GM18520 (cell line): ENCODE measurements around the gene RGS1.
A peak's percentile ranks its signal among the peaks of the same experiment; 100 is the strongest.
"Not testable (repeated sequence)": the region's sequence is repeated elsewhere in the genome, so short reads cannot be mapped to it uniquely, and the experiment has no call there.

Experiments
- ATAC-seq: cut with Tn5 transposase; IDR thresholded peaks from one replicate; pipeline ENCODE4 v1.9.1; 2021; ENCODE audit not compliant: unreplicated experiment

RGS1 gene, protein sequence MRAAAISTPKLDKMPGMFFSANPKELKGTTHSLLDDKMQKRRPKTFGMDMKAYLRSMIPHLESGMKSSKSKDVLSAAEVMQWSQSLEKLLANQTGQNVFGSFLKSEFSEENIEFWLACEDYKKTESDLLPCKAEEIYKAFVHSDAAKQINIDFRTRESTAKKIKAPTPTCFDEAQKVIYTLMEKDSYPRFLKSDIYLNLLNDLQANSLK

DNA sequence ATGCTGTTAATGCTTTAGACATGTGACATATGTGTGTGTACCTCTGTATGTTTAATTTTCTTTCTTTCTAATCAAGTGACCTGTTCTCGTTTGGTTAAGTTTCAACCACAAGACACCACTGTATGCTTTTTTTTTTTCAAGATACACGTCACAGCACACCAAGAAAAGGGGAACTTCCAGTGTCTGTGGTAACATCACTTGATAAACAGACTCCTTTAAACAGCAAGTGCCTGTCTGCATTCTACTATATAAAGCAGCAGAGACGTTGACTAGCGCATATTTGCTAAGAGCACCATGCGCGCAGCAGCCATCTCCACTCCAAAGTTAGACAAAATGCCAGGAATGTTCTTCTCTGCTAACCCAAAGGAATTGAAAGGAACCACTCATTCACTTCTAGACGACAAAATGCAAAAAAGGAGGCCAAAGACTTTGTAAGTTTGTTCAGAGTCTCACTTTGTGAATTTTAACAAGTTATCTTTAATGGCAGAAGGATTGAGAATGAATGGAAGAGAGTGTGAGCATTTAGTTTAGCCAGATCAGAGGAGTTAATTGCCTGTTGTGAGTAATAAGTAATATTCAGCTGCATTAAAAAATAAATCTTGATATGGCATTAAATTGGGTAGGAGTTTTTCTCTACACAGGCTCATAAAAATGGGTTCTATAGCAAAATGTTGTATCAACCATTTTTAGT lies at the start of gene RGS1:
RGS1 (plus strand) TSS at position 275 of the 691 bp plus-strand sequence; CDS start at position 295, 20 bp downstream.
- peak; percentile 76 for ATAC-seq

DNA sequence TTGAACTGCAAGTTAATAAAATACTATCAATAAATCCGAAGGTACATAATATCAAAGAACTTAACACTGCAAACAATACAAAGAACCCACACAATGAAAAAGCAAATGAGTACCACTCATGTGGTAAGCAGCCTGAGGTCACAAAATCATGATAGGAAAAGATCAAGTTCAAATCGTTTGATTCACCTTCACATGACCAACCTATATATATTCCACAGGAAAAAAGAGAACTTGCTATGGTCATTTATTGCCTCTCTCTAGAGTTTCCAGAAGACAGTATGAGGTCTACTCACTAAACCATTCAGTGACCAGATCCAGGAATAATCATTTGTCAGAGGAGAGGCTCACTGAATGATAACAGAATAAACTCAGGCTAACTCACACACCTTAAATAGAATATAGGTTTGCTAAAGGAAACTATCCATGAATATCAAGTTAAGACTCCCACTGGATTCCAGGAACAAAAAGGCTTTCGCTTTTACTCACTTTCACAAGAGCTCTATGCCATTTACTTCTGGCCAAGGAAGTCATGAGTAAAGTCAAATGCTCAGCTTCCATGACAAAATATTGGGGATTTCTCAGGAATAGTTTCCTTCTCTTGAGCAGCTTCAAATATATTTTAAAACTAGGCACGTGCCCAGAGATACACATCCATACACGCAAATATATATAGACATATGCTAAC lies 48.3 kb upstream of the RGS1 start:
- ATAC-seq = no peak

DNA sequence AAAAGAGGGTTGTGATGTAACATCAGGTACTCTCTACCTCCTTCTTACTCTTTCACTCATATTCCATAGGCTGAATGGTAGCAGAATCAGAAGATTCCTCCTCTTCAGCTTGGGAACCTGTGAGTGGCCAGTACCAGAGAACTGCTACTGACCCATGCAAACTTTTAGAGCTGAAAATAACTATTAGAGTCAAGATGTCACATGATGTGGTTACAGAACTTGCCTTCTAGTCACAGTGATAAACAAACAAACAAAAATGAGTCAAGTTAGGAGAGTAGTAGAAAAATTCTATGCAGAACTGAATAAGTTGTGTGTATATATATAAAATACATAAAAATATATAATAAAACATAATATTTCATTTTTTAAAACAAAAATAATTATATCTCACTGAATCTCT lies 47.6 kb upstream of the RGS1 start:
- ATAC-seq = peak; percentile 26

DNA sequence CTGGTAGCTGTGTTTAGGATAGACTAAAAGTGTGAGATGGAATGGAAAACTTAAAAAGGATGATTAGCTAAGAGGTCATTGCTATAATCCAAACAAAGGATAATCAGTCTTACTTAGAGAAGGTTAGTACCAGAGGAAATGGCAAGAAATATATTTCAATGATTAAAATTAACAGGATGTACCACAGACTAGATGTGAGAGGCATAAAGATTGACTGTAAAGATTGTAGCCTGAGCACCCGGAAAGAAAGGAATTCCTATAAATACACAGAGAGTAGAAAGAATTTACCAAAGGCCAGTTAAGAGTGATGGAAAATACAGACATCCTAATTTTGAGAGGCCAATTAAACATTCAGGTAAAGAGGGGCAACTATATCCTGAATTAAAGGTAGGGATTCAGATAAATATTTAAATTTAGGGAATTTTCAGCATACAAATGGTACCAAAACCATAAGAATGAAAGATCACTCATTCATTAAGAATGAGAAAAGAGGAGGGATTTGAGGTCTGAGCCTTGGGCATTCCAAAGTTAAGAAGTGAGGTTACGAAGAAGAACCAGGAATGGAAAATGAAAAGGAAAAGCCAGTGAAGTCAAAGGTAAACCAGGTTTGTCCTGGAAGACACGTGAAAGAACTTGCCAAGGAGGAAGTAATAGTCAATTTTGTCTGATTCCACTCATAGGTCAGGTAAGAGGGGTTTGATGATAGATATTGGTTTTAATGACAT lies 46.4 kb upstream of the RGS1 start:
- no peak for ATAC-seq

DNA sequence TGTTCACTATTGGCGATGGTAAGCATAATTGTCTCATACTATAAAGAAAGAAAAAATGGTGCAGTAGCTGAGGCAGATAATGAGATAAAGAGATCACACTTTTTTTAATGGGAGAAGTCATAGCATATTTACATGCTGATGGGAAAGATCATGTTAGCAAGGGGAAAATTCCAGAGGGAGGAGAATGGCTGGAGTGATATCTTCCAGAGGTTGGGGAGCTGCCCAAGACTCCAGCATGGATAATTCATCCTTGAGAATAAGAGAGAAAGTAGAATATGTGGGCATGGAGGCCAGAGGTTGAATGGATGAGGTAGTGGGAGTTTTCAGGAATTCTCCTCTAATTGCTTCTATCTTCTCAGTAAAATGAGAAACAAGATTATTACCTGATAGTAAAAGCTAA lies 45.8 kb upstream of the RGS1 start:
- no peak for ATAC-seq

DNA sequence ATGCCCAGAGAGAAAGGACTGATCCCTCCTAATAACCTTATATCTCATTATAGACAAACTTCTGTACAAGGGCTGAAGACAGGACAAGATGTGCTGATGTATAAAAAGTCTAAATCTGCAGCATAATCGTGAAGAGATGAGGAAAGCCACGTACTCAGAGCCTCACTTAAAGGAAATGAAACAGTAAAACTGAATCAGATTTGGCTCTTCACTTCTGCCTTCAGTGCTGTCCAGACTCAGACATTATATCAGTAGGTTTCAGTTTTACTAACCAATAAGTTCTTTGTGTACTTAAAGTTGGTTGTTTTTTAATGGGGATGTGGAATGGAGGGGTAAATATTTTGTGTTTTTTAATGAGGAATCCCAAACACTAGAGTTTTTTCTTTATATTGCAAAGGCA lies 45.3 kb upstream of the RGS1 start:
- ATAC-seq = peak; percentile 98

DNA sequence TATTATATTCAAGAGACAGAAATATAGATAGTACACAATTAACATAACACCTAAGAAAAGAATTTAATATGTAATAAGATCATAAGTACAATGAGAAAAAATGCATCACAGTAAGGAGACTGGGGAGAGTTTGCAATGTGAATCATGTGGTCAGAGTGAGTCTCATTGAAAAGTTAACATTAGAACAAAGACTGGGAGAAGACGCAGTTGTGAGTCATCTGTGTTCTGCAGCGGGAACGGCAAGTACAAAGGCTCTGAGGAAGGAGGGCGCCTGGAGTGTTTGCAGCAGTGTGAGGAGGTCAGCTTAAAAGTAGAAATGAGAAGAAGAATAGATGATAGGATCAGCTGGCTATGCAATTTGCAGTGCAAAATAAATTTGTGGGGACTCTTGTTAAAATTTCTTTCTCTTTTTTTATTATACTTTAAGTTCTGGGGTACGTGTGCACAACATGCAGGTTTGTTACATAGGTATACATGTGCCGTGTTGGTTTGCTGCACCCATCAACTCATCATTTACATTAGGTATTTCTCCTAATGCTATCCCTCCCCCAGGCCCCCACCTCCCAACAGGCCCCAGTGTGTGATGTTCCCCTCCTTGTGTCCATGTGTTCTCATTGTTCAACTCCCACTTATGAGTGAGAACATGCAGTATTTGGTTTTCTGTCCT lies 44.4 kb upstream of the RGS1 start:
- ATAC-seq = not testable (repeated sequence)

DNA sequence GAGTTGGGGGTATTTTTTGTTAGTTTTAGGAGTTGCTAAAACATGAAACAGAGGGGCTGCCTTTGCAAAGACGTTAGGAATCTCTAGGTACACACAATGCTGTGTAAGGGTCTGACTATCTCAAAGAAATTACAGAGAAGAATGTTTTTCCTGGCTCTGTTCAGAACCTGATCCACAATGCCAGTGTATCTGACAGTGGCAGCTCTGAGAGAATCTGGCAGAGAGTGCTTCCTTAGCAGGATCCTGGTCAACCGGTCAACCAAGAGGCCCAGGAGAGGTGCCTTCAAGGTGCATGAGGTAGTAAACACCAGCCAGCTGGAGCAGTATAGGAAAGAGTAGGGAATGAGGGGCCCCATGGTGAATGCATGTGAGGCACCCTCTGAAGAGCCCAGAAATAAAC lies 40.9 kb upstream of the RGS1 start:
- no peak for ATAC-seq

DNA sequence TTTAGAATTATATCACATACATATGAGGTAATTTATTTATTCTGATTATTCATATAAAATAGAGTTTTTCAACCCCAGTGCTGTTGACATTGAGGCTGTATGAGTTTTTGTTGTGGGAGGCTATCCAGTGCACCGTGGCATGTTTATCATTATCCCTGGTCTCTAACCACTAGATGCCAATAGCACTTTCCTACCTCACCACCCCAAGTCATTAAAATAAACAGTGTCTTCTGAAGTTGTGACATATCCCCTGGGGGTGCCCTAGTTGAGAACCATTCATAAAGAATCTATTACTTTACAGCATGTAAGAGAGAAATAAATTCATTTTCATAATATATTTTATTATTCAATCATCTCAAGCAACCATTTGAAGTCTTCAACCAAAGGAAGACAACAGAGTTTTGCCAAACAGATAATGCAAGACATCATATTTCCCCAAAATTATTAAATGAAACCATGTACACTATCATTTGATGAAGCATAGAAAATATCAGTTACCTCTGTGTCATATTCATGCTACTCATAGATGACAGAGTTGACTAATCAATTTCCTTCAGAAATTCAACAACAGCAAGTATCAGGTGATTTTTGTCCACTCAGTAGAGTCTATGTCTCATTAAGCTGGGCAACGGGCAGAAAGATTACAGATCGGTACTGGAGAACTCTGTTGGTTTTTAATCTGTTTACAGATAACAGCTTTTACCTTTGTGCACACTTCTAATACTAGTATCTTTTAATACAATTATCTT lies 39.5 kb upstream of the RGS1 start:
- no peak for ATAC-seq

DNA sequence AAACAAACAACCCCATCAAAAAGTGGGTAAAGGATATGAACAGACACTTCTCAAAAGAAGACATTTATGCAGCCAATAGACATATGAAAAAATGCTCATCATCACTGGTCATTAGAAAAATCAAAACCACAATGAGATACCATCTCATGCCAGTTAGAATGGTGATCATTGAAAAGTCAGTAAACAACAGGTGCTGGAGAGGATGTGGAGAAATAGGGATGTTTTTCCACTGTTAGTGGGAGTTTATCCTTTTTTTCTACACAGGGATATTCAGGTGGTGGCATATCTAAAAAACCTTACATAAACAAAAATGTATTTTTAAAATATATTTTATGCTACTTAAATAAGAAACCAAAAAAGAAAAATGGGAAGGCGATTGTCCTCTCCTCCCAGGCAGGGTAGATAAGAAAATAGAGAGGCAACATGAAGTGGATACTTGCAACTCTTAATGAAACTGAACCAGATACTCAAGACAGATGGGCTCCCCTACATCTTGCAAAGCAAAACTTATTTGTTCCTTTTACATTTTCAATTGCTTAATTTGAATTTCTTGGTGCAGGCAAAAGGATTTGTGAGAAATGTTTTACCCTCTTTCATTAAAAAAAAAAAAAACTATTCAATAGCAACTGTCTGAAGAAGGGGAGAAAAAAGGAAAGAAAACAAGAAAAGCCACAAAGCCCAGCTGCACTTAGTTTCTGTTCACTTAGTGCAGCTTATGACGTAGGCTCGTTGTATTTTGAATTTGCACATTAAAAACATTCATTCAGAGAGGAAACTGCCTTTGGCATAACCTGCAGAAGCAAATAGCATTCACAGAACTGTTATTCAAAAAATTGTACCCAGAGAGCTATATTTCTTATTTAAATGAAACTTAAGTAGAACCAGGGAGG lies 36.9 kb upstream of the RGS1 start:
- peak; percentile 82 for ATAC-seq

DNA sequence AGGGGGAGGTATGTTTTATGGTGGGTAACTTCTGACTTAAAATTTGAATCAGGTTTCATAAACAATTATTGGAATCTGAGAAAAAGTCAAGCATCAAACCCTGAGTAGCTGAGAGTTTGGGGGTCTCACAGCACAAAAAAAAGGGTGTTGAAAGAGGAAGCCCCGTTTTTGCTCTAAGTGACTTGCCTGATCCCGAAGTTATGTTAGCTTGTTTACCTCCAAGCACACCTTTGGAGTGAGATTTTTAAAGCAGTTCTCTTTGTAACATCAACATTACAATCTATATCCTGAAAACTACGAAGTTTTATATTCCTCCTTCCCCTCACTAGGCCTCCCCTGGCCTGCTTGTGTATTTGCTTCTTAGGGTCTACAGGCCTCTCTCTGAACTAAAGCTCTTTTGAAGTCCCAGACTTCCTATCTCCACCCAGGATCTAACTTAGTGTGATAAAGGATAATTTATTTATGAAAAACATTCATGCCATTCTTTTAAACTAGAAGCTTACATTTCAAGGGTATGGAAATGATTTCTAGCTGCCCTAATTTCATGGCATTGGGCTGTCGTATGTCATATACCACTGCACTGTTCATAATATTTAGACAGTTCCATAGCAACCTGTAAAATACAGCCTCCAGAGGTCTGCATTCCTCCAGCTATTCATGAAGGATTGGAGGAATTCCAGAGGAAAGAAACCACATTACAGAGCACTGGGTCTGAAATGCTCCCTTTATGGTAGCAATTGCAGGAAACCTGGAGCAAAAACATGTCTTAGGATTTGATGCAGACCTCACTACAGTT lies 36.1 kb upstream of the RGS1 start:
- ATAC-seq = no peak

DNA sequence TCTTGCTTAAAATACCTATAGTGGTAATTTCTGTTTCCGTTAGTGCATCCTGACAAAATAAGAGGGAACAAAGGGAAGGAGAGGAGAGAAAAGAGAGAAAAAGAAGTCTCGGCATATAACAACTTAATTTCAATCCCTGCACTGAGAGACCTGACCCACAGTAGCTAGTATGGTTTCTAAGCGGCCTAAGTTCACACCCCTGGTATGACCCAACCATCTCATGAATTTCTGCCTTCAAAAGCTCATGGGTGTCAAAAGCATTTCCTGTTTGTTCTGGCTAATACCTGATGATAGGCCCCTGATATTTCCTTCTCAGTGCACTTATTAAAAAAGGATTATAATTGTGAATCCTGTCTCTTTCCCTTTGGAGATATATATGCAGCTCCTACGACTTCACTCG lies 32.1 kb upstream of the RGS1 start:
- ATAC-seq = no peak

DNA sequence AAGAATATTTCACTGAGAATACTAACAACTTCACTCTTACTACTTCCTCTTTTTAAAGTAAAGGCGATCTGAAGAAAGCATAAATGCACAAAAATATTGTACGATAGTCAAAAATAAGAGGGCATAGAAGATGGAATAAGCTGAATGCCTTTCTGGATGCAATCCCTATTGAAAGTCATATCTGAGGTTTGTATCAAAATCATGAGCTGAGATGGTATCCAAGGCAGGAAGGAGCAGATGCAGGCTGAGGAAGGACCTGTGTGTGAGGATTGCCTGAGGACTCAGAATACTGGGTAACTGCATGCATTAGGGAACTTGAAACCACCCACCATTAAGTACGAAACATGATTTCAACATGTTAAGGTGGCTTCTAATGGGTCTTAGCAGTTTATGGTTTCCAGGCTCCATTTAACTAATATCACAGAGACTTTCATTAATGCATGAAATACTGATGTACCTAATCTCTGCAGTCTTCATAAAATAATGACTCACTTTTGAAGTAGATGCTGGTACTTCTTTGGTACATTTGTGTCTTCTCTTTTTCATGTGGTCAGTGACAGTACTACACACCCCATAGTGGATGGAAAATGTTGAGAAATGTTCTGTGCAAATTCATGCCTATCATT lies 29.6 kb upstream of the RGS1 start:
- peak; percentile 24 for ATAC-seq

DNA sequence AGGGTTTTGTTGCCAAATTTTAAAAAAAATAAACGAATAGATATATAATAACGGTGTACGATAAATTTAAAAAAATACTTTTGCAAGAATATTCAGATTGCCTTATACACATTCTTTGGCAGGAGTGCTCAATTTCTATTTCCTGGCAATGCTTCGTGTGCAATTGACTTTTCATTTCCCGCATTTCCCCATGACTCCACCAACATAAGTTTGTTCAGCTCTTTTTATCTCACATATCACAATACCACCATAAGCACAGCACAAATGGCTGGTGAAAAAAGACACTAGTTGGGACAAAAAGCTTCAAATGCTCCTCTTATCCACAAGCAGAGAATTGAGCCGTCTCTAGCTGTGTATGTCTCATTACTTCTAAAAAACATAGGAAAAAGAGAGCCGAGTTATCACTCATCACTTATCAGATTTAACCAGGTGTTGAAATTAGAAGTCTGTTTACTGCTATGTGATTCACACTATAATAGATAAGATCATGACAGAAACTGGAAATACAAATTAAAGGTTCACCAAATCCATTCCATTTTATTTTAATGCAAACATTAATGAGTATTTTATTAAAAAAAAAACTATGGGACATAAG lies 28.9 kb upstream of the RGS1 start:
- no peak for ATAC-seq

DNA sequence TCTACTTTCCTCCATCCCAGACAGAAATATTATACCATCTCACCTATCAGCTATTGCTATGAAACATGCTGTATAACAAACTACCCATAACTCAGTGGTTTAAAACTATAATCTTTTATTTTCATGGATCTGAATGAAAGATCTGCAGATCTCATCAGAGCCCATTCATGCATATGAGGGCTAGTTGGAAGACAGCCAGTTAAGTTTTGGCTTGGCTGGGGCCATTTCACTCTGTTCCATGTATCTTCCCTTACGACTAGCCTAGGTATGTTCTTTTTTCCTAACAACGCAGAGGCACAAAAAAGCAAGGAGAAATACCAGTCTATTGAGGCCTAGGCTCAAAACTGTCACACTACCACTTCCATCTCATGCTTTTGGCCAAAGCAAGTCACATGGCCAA lies 28.1 kb upstream of the RGS1 start:
- no peak for ATAC-seq

DNA sequence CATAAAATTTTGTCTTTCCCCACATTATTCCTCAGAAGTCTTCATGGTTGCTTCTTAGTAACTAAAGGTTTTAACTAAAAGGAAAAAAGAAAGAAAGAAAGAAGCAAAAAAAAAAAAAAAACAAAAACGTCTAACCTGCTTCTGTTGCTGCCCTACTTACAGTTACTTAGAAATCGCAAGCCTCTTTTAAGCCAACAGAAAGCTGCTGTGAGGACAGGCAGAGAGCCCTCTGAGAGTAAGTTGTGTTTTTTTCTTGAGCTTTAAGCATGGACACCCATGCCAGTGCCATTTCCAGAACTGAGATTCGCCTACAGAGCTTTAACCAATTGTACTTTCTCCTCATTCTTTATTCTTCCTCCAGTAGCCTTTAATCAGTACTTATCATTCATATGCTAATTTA lies 25.6 kb upstream of the RGS1 start:
- no peak for ATAC-seq

DNA sequence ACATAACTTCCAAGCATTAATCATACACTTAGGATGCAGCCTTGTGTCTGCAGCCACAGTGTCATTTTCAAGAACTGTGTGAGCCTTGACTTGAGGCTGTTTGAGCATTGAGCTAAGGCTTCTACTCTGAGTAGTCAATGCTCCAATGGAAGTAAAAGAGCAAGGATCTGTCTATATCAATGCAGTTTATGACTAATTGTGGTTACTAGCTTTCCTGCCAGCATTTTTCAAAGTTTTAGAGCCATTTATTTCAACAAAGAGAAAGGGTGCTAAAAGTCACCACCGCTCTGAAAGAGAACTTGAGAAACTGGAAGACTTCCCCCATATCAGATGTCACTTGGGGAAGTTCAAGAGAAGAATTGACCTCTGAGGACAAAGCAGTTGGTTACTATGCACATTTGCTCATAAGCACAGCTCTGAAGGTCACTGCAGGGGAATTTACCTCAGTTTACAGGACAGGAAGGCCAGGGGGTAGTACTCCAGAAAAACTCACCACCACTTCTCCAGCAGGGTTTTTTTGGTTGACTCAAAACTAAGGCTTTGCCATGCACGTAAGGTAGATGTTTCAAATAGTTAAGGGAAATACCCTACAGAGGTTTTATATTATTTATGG lies 24.5 kb upstream of the RGS1 start:
- peak; percentile 57 for ATAC-seq
